NCI-H2107 (cell line): Measurements from ENCODE around the gene TMEM178B.

Source experiments
- DNase-seq: peaks from one replicate; lab custom pipeline; 2025; lab: John Stamatoyannopoulos, UW

The TMEM178B gene

GRCh38 chr7:141221007-141221612, 147.2 kb downstream of the TMEM178B start:
- no peak for DNase-seq

- DNase-seq = no peak
Measured at GRCh38 chr7:141225916-141226618, 152.2 kb downstream of the TMEM178B start.

- no peak for DNase-seq
Measured at GRCh38 chr7:141227454-141227853, 153.6 kb downstream of the TMEM178B start.

GRCh38 chr7:141228482-141228881, 154.6 kb downstream of the TMEM178B start:
- no peak for DNase-seq

- peak; percentile 29 for DNase-seq
Measured at GRCh38 chr7:141231018-141231792, 157.3 kb downstream of the TMEM178B start.

- no peak for DNase-seq
Measured at GRCh38 chr7:141232286-141233051, 158.6 kb downstream of the TMEM178B start.

GRCh38 chr7:141234335-141235105, 160.7 kb downstream of the TMEM178B start:
- DNase-seq = no peak

- no peak for DNase-seq
Measured at GRCh38 chr7:141235656-141236055, 161.8 kb downstream of the TMEM178B start.

GRCh38 chr7:141238596-141239243, 164.9 kb downstream of the TMEM178B start:
- no peak for DNase-seq

GRCh38 chr7:141239661-141240060, 165.8 kb downstream of the TMEM178B start:
- DNase-seq = no peak

GRCh38 chr7:141242568-141242967, 168.7 kb downstream of the TMEM178B start:
- DNase-seq = no peak

GRCh38 chr7:141243368-141243767, 169.5 kb downstream of the TMEM178B start:
- DNase-seq = no peak

- DNase-seq = no peak
Measured at GRCh38 chr7:141244435-141244834, 170.6 kb downstream of the TMEM178B start.

GRCh38 chr7:141246426-141246825, 172.6 kb downstream of the TMEM178B start:
- DNase-seq = no peak

GRCh38 chr7:141251180-141251579, 177.3 kb downstream of the TMEM178B start:
- no peak for DNase-seq

GRCh38 chr7:141251957-141252356, 178.1 kb downstream of the TMEM178B start:
- DNase-seq = no peak

GRCh38 chr7:141257597-141257996, 183.7 kb downstream of the TMEM178B start:
- no peak for DNase-seq

GRCh38 chr7:141258559-141258958, 184.7 kb downstream of the TMEM178B start:
- no peak for DNase-seq

- no peak for DNase-seq
Measured at GRCh38 chr7:141262101-141263090, 188.5 kb downstream of the TMEM178B start.

- DNase-seq = no peak
Measured at GRCh38 chr7:141263508-141263907, 189.6 kb downstream of the TMEM178B start.
